Measurements from ENCODE around the gene AVPR1B.

DNA sequence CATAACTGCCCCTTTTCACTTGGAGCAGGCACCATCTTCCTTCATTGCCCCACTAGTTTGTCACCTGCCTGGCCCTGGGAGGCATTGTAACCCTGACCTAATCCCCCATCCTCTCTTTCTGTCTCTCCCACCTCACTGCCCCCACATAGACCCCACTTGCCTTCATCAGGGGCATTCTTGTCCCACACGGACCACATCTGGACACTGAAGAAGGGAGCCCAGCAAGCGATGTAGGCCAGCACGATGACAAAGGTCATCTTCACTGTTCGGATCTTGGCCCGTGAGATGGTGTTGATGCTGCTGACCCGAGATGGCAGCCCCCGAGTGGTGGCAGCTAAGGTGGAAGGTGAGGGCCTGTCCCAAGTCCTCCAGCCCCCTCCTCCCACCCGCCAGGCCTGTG is 1.4 kb downstream of the AVPR1B start:
- TF ChIP-seq, protein P1, sequence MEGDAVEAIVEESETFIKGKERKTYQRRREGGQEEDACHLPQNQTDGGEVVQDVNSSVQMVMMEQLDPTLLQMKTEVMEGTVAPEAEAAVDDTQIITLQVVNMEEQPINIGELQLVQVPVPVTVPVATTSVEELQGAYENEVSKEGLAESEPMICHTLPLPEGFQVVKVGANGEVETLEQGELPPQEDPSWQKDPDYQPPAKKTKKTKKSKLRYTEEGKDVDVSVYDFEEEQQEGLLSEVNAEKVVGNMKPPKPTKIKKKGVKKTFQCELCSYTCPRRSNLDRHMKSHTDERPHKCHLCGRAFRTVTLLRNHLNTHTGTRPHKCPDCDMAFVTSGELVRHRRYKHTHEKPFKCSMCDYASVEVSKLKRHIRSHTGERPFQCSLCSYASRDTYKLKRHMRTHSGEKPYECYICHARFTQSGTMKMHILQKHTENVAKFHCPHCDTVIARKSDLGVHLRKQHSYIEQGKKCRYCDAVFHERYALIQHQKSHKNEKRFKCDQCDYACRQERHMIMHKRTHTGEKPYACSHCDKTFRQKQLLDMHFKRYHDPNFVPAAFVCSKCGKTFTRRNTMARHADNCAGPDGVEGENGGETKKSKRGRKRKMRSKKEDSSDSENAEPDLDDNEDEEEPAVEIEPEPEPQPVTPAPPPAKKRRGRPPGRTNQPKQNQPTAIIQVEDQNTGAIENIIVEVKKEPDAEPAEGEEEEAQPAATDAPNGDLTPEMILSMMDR (IDR thresholded peaks at IDR 0.05): no peak
- no peak for TF ChIP-seq ZFX (IDR thresholded peaks at IDR 0.05; ENCODE audit: borderline replicate concordance)
